A673 (cell line): Measurements from ENCODE around the gene EMILIN2.

ENCODE experiments used
- CTCF ChIP-seq: fragments of 300-800, 200-600 bp; sonication (generic); conservative IDR thresholded peaks from 2 replicates; pipeline ENCODE4 v1.5.1; 2017; ENCODE audit warnings: low read depth, mild to moderate bottlenecking, antibody characterized with exemption, low read length, moderate library complexity, mixed read lengths
- EZH2 ChIP-seq: fragments of 200-600 bp; sonication (generic); IDR thresholded peaks from 2 replicates; pipeline ENCODE4 v1.6.1; 2017; ENCODE audit warnings: borderline replicate concordance, low read depth, mild to moderate bottlenecking, mixed read lengths, antibody characterized with exemption, low read length; ENCODE audit not compliant: poor library complexity, severe bottlenecking

GRCh38 chr18:2958819-2959298 is 112.1 kb downstream of the EMILIN2 start:
- no peak for TF ChIP-seq CTCF
- TF ChIP-seq EZH2 = no peak
